ENCODE results near the gene TTBK1.

Gene TTBK1

DNA sequence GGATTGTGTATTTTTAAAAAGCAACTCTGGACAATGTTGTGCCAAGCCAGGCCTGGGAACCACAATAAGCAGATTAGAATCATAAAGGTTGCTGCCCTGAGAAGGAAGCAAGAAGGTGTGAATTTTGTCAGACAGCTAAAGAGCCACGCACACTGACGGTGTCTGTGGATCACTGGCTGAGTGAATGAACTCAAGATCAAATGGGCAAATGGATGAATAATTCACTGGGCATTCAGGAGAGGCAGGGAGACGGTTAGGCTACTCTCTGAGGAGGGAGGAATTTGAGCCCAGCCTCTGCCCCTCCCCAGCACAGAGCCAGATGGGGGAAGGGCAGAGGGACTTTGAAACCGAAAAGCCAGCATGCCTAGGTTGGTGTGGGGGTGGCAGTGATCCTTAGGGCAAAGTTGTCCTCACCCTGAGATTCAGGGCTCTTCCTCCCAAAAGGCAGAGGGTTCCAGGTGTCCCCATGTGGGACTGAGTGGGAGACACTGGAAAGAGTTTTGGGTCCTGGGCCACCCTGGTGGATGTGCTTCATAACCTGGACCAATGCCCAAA is 35.3 kb downstream of the TTBK1 start:
- TF ChIP-seq, protein P1, sequence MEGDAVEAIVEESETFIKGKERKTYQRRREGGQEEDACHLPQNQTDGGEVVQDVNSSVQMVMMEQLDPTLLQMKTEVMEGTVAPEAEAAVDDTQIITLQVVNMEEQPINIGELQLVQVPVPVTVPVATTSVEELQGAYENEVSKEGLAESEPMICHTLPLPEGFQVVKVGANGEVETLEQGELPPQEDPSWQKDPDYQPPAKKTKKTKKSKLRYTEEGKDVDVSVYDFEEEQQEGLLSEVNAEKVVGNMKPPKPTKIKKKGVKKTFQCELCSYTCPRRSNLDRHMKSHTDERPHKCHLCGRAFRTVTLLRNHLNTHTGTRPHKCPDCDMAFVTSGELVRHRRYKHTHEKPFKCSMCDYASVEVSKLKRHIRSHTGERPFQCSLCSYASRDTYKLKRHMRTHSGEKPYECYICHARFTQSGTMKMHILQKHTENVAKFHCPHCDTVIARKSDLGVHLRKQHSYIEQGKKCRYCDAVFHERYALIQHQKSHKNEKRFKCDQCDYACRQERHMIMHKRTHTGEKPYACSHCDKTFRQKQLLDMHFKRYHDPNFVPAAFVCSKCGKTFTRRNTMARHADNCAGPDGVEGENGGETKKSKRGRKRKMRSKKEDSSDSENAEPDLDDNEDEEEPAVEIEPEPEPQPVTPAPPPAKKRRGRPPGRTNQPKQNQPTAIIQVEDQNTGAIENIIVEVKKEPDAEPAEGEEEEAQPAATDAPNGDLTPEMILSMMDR (IDR thresholded peaks at IDR 0.05; ENCODE audit: extremely low read depth, missing control alignments) = no peak
- no peak for DNase-seq (ENCODE audit: low spot score)

DNA sequence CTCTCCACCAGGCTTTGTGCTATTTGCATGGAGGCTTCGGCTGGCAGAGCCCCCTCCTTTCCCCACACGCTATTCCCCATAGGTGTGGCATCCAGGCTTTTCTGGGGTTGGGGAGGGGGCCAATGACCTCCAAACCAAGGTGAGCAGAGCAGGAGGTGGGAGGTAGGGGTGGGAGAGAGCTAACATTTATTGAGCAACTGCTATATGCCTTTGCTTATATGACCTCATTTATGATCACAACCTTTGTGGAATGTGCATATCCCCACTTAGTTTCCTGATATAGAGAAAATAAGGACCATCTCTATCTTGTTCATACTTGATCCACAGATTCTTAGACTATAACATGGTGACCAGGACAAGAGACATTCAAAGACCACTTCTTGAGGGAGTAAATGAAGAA is 37.0 kb downstream of the TTBK1 start:
- TF ChIP-seq, protein P1 (IDR thresholded peaks at IDR 0.05; ENCODE audit: extremely low read depth, missing control alignments) = no peak
- DNase-seq (ENCODE audit: low spot score) = no peak

DNA sequence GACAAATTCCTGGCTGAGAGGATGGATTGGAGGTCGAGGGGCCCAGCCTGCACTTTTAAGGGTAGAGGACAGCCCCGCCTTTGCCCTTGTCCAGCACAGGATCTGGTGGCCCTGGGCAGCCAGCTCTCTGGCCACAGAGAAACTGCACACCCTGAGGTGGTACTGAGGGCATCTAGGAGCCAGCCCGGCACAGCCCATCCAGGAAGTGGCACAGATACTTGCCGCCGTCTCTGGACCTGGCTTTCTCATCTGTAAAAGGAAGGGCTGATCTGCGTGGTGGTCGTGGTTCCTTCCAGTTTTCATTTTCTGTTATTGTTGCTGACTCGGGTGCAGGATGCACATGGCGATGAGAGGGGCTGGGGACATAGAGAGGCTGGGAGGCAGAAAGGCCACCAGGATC is 38.8 kb downstream of the TTBK1 start:
- TF ChIP-seq, protein P1 (IDR thresholded peaks at IDR 0.05; ENCODE audit: extremely low read depth, missing control alignments) = no peak
- no peak for DNase-seq (ENCODE audit: low spot score)

DNA sequence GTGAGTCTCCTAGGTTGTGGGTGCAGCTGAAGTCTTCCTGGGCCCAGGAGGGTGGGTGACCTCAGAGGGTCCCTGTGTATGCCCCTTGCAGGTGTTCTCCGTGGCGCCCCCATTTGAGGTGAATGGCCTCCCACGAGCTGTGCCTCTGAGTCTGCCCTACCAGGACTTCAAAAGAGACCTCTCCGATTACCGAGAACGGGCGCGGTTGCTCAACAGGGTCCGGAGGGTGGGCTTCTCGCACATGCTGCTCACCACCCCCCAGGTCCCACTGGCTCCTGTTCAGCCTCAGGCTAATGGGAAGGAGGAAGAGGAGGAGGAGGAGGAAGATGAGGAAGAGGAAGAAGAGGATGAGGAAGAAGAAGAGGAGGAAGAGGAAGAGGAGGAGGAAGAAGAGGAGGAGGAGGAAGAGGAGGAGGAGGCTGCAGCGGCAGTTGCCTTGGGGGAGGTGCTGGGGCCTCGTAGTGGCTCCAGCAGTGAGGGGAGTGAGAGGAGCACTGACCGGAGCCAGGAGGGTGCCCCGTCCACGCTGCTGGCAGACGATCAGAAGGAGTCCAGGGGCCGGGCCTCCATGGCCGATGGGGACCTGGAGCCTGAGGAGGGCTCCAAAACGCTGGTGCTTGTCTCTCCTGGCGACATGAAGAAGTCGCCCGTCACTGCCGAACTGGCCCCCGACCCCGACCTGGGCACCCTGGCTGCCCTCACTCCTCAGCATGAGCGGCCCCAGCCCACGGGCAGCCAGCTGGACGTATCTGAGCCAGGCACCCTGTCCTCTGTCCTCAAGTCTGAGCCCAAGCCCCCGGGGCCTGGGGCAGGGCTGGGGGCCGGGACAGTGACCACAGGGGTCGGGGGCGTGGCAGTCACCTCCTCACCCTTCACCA is 39.6 kb downstream of the TTBK1 start:
- DNase-seq (ENCODE audit: low spot score) = no peak
- TF ChIP-seq, protein P1 (IDR thresholded peaks at IDR 0.05; ENCODE audit: extremely low read depth, missing control alignments) = no peak

DNA sequence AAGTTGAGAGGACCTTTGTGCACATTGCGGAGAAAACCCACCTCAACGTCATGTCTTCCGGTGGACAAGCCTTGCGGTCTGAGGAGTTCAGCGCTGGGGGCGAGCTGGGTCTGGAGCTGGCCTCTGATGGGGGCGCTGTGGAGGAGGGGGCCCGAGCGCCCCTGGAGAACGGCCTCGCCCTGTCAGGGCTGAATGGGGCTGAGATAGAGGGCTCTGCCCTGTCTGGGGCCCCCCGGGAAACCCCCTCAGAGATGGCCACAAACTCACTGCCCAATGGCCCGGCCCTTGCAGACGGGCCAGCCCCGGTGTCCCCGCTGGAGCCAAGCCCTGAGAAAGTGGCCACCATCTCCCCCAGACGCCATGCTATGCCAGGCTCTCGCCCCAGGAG is 40.2 kb downstream of the TTBK1 start:
- DNase-seq (ENCODE audit: low spot score) = peak; percentile 23
- TF ChIP-seq, protein P1 (IDR thresholded peaks at IDR 0.05; ENCODE audit: extremely low read depth, missing control alignments) = no peak

DNA sequence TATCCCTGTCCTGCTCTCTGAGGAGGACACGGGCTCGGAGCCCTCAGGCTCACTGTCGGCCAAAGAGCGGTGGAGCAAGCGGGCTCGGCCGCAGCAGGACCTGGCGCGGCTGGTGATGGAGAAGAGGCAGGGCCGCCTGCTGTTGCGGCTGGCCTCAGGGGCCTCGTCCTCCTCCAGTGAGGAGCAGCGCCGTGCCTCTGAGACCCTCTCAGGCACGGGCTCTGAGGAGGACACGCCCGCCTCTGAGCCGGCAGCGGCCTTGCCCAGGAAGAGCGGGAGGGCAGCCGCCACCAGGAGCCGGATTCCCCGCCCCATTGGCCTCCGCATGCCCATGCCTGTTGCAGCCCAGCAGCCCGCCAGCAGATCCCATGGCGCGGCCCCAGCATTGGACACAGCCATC is 40.6 kb downstream of the TTBK1 start:
- TF ChIP-seq, protein P1 (IDR thresholded peaks at IDR 0.05; ENCODE audit: extremely low read depth, missing control alignments) = no peak

DNA sequence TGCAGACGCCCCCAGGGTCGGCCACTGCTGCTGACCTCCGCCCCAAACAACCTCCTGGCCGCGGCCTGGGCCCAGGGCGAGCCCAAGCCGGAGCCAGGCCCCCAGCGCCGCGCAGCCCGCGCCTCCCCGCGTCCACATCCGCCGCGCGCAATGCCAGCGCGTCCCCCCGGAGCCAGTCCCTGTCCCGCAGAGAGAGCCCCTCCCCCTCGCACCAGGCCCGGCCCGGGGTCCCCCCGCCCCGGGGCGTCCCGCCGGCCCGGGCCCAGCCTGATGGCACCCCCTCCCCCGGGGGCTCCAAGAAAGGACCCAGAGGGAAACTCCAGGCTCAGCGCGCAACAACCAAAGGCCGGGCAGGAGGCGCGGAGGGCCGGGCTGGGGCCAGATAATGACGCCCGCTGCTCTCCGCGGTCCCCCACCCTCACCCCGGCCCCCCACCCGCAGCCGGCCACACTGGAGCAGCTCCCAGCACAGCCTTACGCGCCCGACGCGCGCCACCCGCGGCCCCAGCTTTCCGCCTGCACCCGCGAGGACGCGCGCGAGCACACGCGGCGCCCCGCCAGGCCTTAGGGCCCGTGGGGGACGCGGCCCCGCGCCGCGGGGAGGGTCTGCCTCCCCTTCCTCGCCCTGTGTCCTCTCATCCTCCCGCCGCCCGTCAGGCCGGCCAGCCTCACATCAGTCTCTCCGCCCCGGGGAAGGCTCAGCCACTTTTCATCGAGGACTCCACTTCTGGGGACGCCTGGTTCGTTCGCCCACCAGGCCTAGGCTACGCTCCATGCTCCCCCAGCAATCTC is 41.9 kb downstream of the TTBK1 start:
- DNase-seq (ENCODE audit: low spot score) = peak; percentile 31
- TF ChIP-seq, protein P1 (IDR thresholded peaks at IDR 0.05; ENCODE audit: extremely low read depth, missing control alignments) = no peak

More for the DNA sequence above, 40.6 kb downstream of the TTBK1 start:
- peak; percentile 32 for DNase-seq (ENCODE audit: low spot score)

Measured in GM20000 (cell line).